ENCODE data around the gene NAV2.

NAV2 gene

GRCh38 chr11:19788435-19788834 is 75.8 kb downstream of the NAV2 start:
- no peak for DNase-seq

- DNase-seq, result no peak
Observed at GRCh38 chr11:19789245-19789644, 76.6 kb downstream of the NAV2 start.

GRCh38 chr11:19789835-19790710 is 77.4 kb downstream of the NAV2 start:
- no peak for DNase-seq

- DNase-seq, result no peak
Observed at GRCh38 chr11:19790831-19791552, 78.4 kb downstream of the NAV2 start.

- no peak for DNase-seq
Observed at GRCh38 chr11:19792510-19792909, 79.9 kb downstream of the NAV2 start.

GRCh38 chr11:19793326-19793725 is 80.7 kb downstream of the NAV2 start:
- no peak for DNase-seq

GRCh38 chr11:19794161-19794560 is 81.5 kb downstream of the NAV2 start:
- DNase-seq, result no peak

GRCh38 chr11:19795082-19795481 is 82.4 kb downstream of the NAV2 start:
- DNase-seq, result no peak

- no peak for DNase-seq
Observed at GRCh38 chr11:19800162-19800561, 87.5 kb downstream of the NAV2 start.

GRCh38 chr11:19800714-19801519 is 88.3 kb downstream of the NAV2 start:
- DNase-seq, result no peak

GRCh38 chr11:19802773-19803293 is 90.2 kb downstream of the NAV2 start:
- DNase-seq, result peak; percentile 32

- no peak for DNase-seq
Observed at GRCh38 chr11:19803506-19803998, 90.9 kb downstream of the NAV2 start.

- no peak for DNase-seq
Observed at GRCh38 chr11:19805376-19805775, 92.7 kb downstream of the NAV2 start.

- no peak for DNase-seq
Observed at GRCh38 chr11:19805827-19806226, 93.2 kb downstream of the NAV2 start.

GRCh38 chr11:19806251-19806650 is 93.6 kb downstream of the NAV2 start:
- no peak for DNase-seq

- DNase-seq, result no peak
Observed at GRCh38 chr11:19808076-19808911, 95.7 kb downstream of the NAV2 start.

GRCh38 chr11:19810852-19811251 is 98.2 kb downstream of the NAV2 start:
- no peak for DNase-seq

- DNase-seq, result no peak
Observed at GRCh38 chr11:19811380-19811779, 98.7 kb downstream of the NAV2 start.

- DNase-seq, result no peak
Observed at GRCh38 chr11:19812096-19812495, 99.5 kb downstream of the NAV2 start.

- no peak for DNase-seq
Observed at GRCh38 chr11:19812710-19813109, 100.1 kb downstream of the NAV2 start.

GRCh38 chr11:19813158-19813879 is 100.7 kb downstream of the NAV2 start:
- no peak for DNase-seq

All from NCI-H2171 (cell line).